Natural killer cell (primary cell): ENCODE results near the gene TBCCD1. TPM values are rescaled to one million over a fixed set of nuclear protein-coding genes. Genes with fewer than 3 reads are reported as not detected.

Experiments used
- ATAC-seq, 3 donors: fragments of 150-1000 bp in 2 of 3; fragments of 200-7000 bp in 1 of 3; cut with Tn5 transposase; 1 replicate in 1 of 3; 2 replicates in 2 of 3; pipeline ENCODE4 v1.10.0; 2021; ENCODE audit warnings: mild to moderate bottlenecking in 2 of 3, moderate library complexity in 2 of 3
- DNase-seq, 2 donors: peaks; one replicate each; pipeline versions ENCODE4 v3.0.0 to v3.0.0-alpha.2; 2013 to 2021; ENCODE audit warnings: mixed read lengths in 1 of 2
- H3K27ac ChIP-seq: one replicate; pipeline ENCODE4 v1.5.1; 2013; ENCODE audit warnings: mild to moderate bottlenecking, low read length
- H3K27me3 ChIP-seq: one replicate; pipeline ENCODE4 v1.6.1; 2013; ENCODE audit warnings: low read length; ENCODE audit not compliant: control insufficient read depth, insufficient read depth
- H3K36me3 ChIP-seq: one replicate; pipeline ENCODE4 v1.6.1; 2013; ENCODE audit warnings: low read length; ENCODE audit not compliant: control insufficient read depth, insufficient read depth
- H3K4me1 ChIP-seq: one replicate; pipeline ENCODE4 v1.6.1; 2013; ENCODE audit warnings: low read length; ENCODE audit not compliant: control insufficient read depth, insufficient read depth
- H3K4me3 ChIP-seq: one replicate; pipeline ENCODE4 v1.5.1; 2013; ENCODE audit warnings: low read length
- H3K9me3 ChIP-seq: one replicate; pipeline ENCODE4 v1.6.1; 2013; ENCODE audit warnings: low read length; ENCODE audit not compliant: control insufficient read depth, insufficient read depth
- H3K27ac Mint-ChIP-seq, 2 donors: one replicate each; pipeline ENCODE4 v1.8.0; 2022; ENCODE audit warnings: mild to moderate bottlenecking in 2 of 2, mixed read lengths in 2 of 2, moderate library complexity in 1 of 2
- H3K27me3 Mint-ChIP-seq, 2 donors: one replicate each; pipeline ENCODE4 v1.8.0; 2022; ENCODE audit warnings: low read depth in 2 of 2, mixed read lengths in 2 of 2
- H3K36me3 Mint-ChIP-seq: one replicate; pipeline ENCODE4 v1.8.0; 2022; ENCODE audit warnings: mixed read lengths
- H3K4me1 Mint-ChIP-seq, 2 donors: one replicate each; pipeline ENCODE4 v1.8.0; 2022; ENCODE audit warnings: mixed read lengths in 2 of 2
- H3K4me3 Mint-ChIP-seq: one replicate; pipeline ENCODE4 v1.8.0; 2022; ENCODE audit warnings: mild to moderate bottlenecking, moderate library complexity, mixed read lengths
- H3K9me3 Mint-ChIP-seq, 2 donors: one replicate each; pipeline ENCODE4 v1.8.0; 2022; ENCODE audit warnings: mixed read lengths in 2 of 2
- CTCF ChIP-seq: fragments of 200-600 bp; IDR thresholded peaks from one replicate; pipeline ENCODE4 v1.8.0; 2022; ENCODE audit warnings: antibody characterized with exemption
- WGBS: methylation state at CpG from one replicate; pipeline ENCODE4 v1.1.7; 2013; ENCODE audit warnings: missing lambda C conversion rate; ENCODE audit not compliant: insufficient coverage; 5-methylcytosine and 5-hydroxymethylcytosine counted together
- intact Hi-C: fragments of 100-400 bp; cut with micrococcal nuclease; formaldehyde crosslinking; loops from one replicate; pipeline ENCODE4 v1.14.2; 2022
- total RNA-seq, 4 donors: library from RNA; stranded (reverse); fragments of 120-200 nt in 1 of 4; gene quantifications; one replicate each; pipeline versions ENCODE4 v1.2.3 to v1.2.4, GENCODE V29; 2013 to 2022

Gene TBCCD1, protein sequence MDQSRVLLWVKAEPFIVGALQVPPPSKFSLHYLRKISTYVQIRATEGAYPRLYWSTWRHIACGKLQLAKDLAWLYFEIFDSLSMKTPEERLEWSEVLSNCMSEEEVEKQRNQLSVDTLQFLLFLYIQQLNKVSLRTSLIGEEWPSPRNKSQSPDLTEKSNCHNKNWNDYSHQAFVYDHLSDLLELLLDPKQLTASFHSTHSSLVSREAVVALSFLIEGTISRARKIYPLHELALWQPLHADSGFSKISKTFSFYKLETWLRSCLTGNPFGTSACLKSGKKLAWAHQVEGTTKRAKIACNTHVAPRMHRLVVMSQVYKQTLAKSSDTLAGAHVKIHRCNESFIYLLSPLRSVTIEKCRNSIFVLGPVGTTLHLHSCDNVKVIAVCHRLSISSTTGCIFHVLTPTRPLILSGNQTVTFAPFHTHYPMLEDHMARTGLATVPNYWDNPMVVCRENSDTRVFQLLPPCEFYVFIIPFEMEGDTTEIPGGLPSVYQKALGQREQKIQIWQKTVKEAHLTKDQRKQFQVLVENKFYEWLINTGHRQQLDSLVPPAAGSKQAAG
- total RNA-seq: 10 to 100 TPM; 16.8 to 23.0 (median 20.3) TPM
- total RNA-seq (2013): 29.5 TPM

DNA sequence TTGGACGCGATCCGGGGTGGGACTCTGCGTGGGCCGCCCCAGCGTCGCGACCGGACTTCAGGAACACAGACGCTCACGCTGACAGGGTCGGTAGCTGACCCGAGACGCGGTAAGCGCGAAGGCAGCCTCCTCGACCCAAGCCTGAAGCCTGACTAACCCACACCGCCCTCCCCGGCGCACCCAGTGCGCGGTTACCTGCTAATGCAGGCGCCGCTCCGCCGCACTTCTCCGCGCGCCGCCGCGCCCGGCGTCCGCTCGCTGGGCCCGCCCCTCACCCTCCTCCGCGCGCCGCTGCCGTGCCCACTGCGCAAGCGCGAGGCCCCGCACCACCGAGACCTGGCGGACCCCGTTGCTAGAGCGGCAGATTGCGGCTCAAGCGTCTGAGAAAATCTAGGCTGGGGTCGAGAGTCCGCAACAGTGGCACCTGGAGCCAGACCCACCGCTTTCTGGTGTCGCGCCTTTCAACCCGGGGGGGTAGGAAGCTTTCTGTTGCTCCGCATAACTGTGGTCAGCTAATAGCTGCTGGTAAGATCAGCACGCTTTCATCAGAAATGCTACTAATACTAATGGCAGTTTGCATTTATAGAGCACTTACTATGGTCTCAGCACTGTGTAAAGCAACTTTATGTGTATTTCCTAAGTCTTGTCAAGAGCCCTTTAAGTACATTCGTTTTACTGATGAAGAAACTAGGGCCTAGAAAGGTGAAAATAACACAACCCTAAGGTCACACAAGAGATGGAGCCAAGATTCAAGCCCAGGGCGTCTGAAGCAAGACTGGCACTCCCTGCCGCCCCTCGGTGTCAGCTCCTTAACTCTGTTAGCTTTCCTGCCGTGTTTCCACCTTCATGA, at the start of gene TBCCD1:
Gene TBCCD1, minus strand, starts transcription at position 268 of the 850 bp plus-strand sequence. CDS start 3,010 bp downstream, outside the sequence.
- H3K27ac ChIP-seq: peak within 1 kb of the TSS; percentile 86
- ATAC-seq: peak; percentile 54 to 78 (median 61)
- H3K9me3 ChIP-seq: no peaks in the 10 kb centered on the region
- H3K9me3 Mint-ChIP-seq: no peaks in the 10 kb centered on the region
- H3K4me1 Mint-ChIP-seq: peaks cover 49 to 64% of the 10 kb centered on the region in 2 donors
- peak; percentile 96 to 98 for DNase-seq
- H3K36me3 Mint-ChIP-seq: no peaks in the 10 kb centered on the region
- no peaks in the 10 kb centered on the region for H3K36me3 ChIP-seq
- H3K4me3 Mint-ChIP-seq: peak within 1 kb of the TSS; percentile 97
- H3K4me1 ChIP-seq: peaks cover 36% of the 10 kb centered on the region
- H3K4me3 ChIP-seq: peak within 1 kb of the TSS; percentile 78
- H3K27me3 Mint-ChIP-seq: no peaks in the 10 kb centered on the region
- no peaks in the 10 kb centered on the region for H3K27me3 ChIP-seq
- peak within 1 kb of the TSS; percentile 97 for H3K27ac Mint-ChIP-seq
- intact Hi-C loops: loop anchor here (1.0 kb wide), 1 partner anchor 629 kb away; the partner anchor contains the start of gene TRA2B
- under 1% methylated on average over 66 of the region's 66 CpGs for WGBS
- no peak for TF ChIP-seq CTCF

DNA sequence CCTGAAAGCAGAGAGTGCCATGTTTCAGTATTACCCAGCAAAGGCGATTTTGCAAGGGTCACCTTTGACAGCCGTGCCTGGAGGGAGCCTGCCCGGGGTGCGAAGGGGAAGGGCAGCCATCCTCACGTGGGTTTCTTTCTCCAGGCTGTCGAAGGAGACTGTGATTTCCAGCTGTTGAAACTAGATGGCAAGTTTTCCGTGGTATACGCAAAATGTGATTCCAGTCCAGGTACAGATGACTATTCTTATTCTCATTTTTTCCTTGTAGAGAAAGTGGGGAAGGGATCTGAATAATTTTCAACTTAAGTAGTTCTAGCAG, 49.1 kb upstream of the TBCCD1 start:
- 89% methylated on average over 8 of the region's 8 CpGs for WGBS
- H3K27me3 ChIP-seq: peaks cover 18% of the 10 kb centered on the region
- H3K27ac ChIP-seq: no peak overlapping the region
- no peak overlapping the region for H3K27ac Mint-ChIP-seq
- H3K9me3 Mint-ChIP-seq: no peaks in the 10 kb centered on the region
- H3K4me1 Mint-ChIP-seq: peaks cover 13 to 18% of the 10 kb centered on the region in 2 donors
- TF ChIP-seq CTCF: no peak
- no peaks in the 10 kb centered on the region for H3K36me3 ChIP-seq
- no peak overlapping the region for H3K4me3 ChIP-seq
- ATAC-seq (no peak), DNase-seq (no peak)
- H3K36me3 Mint-ChIP-seq: no peaks in the 10 kb centered on the region
- H3K4me1 ChIP-seq: peaks cover 17% of the 10 kb centered on the region
- peaks cover 41 to 58% of the 10 kb centered on the region in 2 donors for H3K27me3 Mint-ChIP-seq
- intact Hi-C loops: loop anchor here (2.0 to 5.0 kb wide), 3 partner anchors 359 to 639 kb away; no protein-coding TSS in a partner anchor
- H3K9me3 ChIP-seq: no peaks in the 10 kb centered on the region
- H3K4me3 Mint-ChIP-seq: no peak overlapping the region

GRCh38 chr3:186614597-186615483, 47.7 kb upstream of the TBCCD1 start:
- no peak overlapping the region for H3K4me3 ChIP-seq
- no peaks in the 10 kb centered on the region for H3K9me3 ChIP-seq
- DNase-seq: peak; percentile 58 to 90
- Mint-ChIP-seq H3K27ac (no peak overlapping the region), H3K36me3 (no peaks in the 10 kb centered on the region), H3K9me3 (no peaks in the 10 kb centered on the region), H3K27me3 (peaks cover 41 to 58% of the 10 kb centered on the region in 2 donors), H3K4me1 (peaks cover 13 to 18% of the 10 kb centered on the region in 2 donors), H3K4me3 (no peak overlapping the region)
- intact Hi-C loops: loop anchor here (1.0 to 5.0 kb wide), 3 partner anchors 206 to 552 kb away; no protein-coding TSS in a partner anchor
- no peak overlapping the region for H3K27ac ChIP-seq
- H3K36me3 ChIP-seq: no peaks in the 10 kb centered on the region
- peaks cover 18% of the 10 kb centered on the region for H3K27me3 ChIP-seq
- 31% methylated on average over 16 of the region's 16 CpGs for WGBS
- peaks cover 17% of the 10 kb centered on the region for H3K4me1 ChIP-seq
- peak; percentile 99 for TF ChIP-seq CTCF
- peak; percentile 69 to 74 (median 70) for ATAC-seq
